ENCODE measurements around the gene ODC1.

GRCh38 chr2:10495988-10496313 lies 47.8 kb upstream of the ODC1 start:
- TF ChIP-seq ATF2 (CRISPR knock-in tag; IDR thresholded peaks at IDR 0.05; ENCODE audit: borderline replicate concordance, low read depth) (no peak), CTCF (IDR thresholded peaks at IDR 0.05) (no peak), ATF6 (CRISPR knock-in tag; IDR thresholded peaks at IDR 0.05) (no peak), MAX (CRISPR knock-in tag; IDR thresholded peaks at IDR 0.05) (no peak), ESRRA (CRISPR knock-in tag; IDR thresholded peaks at IDR 0.05; ENCODE audit: borderline replicate concordance) (no peak), ZNF396 (CRISPR knock-in tag; IDR thresholded peaks at IDR 0.05; ENCODE audit: borderline replicate concordance) (no peak)
